H1 (cell line): ENCODE data around the gene SLC25A20. TPM values are rescaled to one million over a fixed set of nuclear protein-coding genes. Genes with fewer than 3 reads are reported as not detected.

Experiments
- CTCF ChIA-PET: fragments of 300-600 bp; sonication (Branson Sonifier 250); formaldehyde crosslinking; loops from one replicate; lab custom pipeline; 2021; ENCODE audit not compliant: partially characterized antibody; lab: Charles Lee
- POLR2A ChIA-PET: fragments of 300-600 bp; sonication (Branson Sonifier 250); formaldehyde crosslinking; loops from one replicate; lab custom pipeline; 2021; ENCODE audit warnings: inconsistent platforms; ENCODE audit not compliant: partially characterized antibody; lab: Charles Lee
- DNase-seq, 2 experiments: peaks; one replicate each; pipeline versions ENCODE4 v3.0.0 to v3.0.0-alpha.2; 2010 to 2022; ENCODE audit warnings: low spot score in 2 of 2, low read depth in 1 of 2, mixed read lengths in 1 of 2
- FAIRE-seq: peaks from 2 replicates; lab custom pipeline; 2011; peaks lifted over from hg19 to GRCh38; lab: Jason Lieb, UNC
- H2AFZ ChIP-seq: 2 replicates; pipeline ENCODE4 v1.8.1; 2012; ENCODE audit warnings: low read length, inconsistent platforms
- H2AK5ac ChIP-seq: 2 replicates; pipeline ENCODE4 v1.6.1; 2013; ENCODE audit warnings: low read depth, low read length
- H2BK120ac ChIP-seq: replicated peaks from 2 replicates; pipeline ENCODE3; 2013; ENCODE audit warnings: low read depth, low read length, inconsistent platforms
- H2BK12ac ChIP-seq: 2 replicates; pipeline ENCODE4 v1.6.1; 2013; ENCODE audit warnings: low read depth, low read length
- H2BK15ac ChIP-seq: 2 replicates; pipeline ENCODE4 v1.6.1; 2013; ENCODE audit warnings: low read length
- H2BK20ac ChIP-seq: 2 replicates; pipeline ENCODE4 v1.6.1; 2013; ENCODE audit warnings: low read length
- H2BK5ac ChIP-seq: 2 replicates; pipeline ENCODE4 v1.6.1; 2013; ENCODE audit warnings: low read depth, low read length
- H3K14ac ChIP-seq: 2 replicates; pipeline ENCODE4 v1.6.1; 2013; ENCODE audit warnings: inconsistent platforms; ENCODE audit not compliant: insufficient read length
- H3K18ac ChIP-seq: 2 replicates; pipeline ENCODE4 v1.6.1; 2013; ENCODE audit warnings: low read length; ENCODE audit errors: extremely low read depth
- H3K23ac ChIP-seq: 2 replicates; pipeline ENCODE4 v1.6.1; 2013; ENCODE audit warnings: inconsistent platforms; ENCODE audit not compliant: insufficient read length
- H3K23me2 ChIP-seq: 2 replicates; pipeline ENCODE4 v1.6.1; 2013; ENCODE audit warnings: low read depth, low read length
- H3K27ac ChIP-seq: 2 replicates; pipeline ENCODE4 v1.6.1; 2011; ENCODE audit warnings: low read depth, low read length, inconsistent platforms
- H3K27me3 ChIP-seq, 4 experiments: replicated peaks in 1 of 4; 1 replicate in 1 of 4; 2 replicates in 3 of 4; pipeline versions ENCODE4 v1.6.1 to v1.8.1; 2011 to 2013; ENCODE audit warnings: low read length in 3 of 4, mild to moderate bottlenecking in 3 of 4, inconsistent platforms in 2 of 4, mixed read lengths in 2 of 4, moderate library complexity in 1 of 4; ENCODE audit not compliant: control insufficient read depth in 3 of 4, insufficient read depth in 3 of 4; ENCODE audit errors: extremely low read depth in 1 of 4
- H3K36me3 ChIP-seq, 4 experiments: 2 replicates each; pipeline versions ENCODE4 v1.6.1 to v1.8.1; 2011 to 2013; ENCODE audit warnings: mild to moderate bottlenecking in 4 of 4, low read length in 3 of 4, moderate library complexity in 2 of 4, control low read depth in 1 of 4, inconsistent platforms in 1 of 4; ENCODE audit not compliant: insufficient read depth in 4 of 4, control insufficient read depth in 2 of 4
- H3K4ac ChIP-seq: replicated peaks from 2 replicates; pipeline ENCODE3; 2013; ENCODE audit warnings: low read length, low read depth, mixed read lengths, inconsistent platforms; ENCODE audit not compliant: insufficient read length
- H3K4me1 ChIP-seq, 4 experiments: replicated peaks in 1 of 4; 1 replicate in 1 of 4; 2 replicates in 3 of 4; pipeline versions ENCODE4 v1.6.1 to v1.8.1; 2011 to 2013; ENCODE audit warnings: low read length in 3 of 4, inconsistent platforms in 2 of 4, mixed read lengths in 1 of 4; ENCODE audit not compliant: insufficient read depth in 4 of 4, control insufficient read depth in 3 of 4
- H3K4me2 ChIP-seq, 2 experiments: 2 replicates each; pipeline versions ENCODE4 v1.6.1 to v1.8.1; 2011 to 2013; ENCODE audit warnings: low read depth in 2 of 2, low read length in 2 of 2, control low read depth in 1 of 2, inconsistent platforms in 1 of 2, mild to moderate bottlenecking in 1 of 2; ENCODE audit not compliant: insufficient read depth in 1 of 2
- H3K4me3 ChIP-seq, 4 experiments: fragments of 200-600, 300-600 bp in 1 of 4; sonication (generic), shearing (Covaris generic), sonication (Bioruptor Twin) in 1 of 4; 2 replicates each; pipeline versions ENCODE4 v1.5.1 to v1.8.1; 2011 to 2016; ENCODE audit warnings: low read length in 4 of 4, low read depth in 3 of 4, control low read depth in 2 of 4, inconsistent platforms in 2 of 4, mild to moderate bottlenecking in 2 of 4, mixed read lengths in 1 of 4, moderate library complexity in 1 of 4; ENCODE audit not compliant: insufficient read depth in 2 of 4; ENCODE audit errors: extremely low read depth in 1 of 4
- H3K56ac ChIP-seq: replicated peaks from 2 replicates; pipeline ENCODE3; 2013; ENCODE audit warnings: low read depth, mild to moderate bottlenecking, mixed read lengths, low read length, inconsistent platforms; ENCODE audit not compliant: insufficient read length
- H3K79me1 ChIP-seq: 2 replicates; pipeline ENCODE4 v1.6.1; 2013; ENCODE audit warnings: low read depth, low read length, control low read depth
- H3K79me2 ChIP-seq, 2 experiments: 2 replicates each; pipeline versions ENCODE4 v1.6.1 to v1.8.1; 2012 to 2013; ENCODE audit warnings: low read length in 2 of 2, mild to moderate bottlenecking in 2 of 2, inconsistent platforms in 1 of 2; ENCODE audit not compliant: insufficient read depth in 2 of 2, control insufficient read depth in 1 of 2
- H3K9ac ChIP-seq, 4 experiments: replicated peaks in 1 of 4; 1 replicate in 1 of 4; 2 replicates in 3 of 4; pipeline versions ENCODE4 v1.6.1 to v1.8.1; 2011 to 2013; ENCODE audit warnings: low read depth in 3 of 4, low read length in 3 of 4, control low read depth in 2 of 4, mild to moderate bottlenecking in 2 of 4, moderate library complexity in 2 of 4, inconsistent platforms in 1 of 4; ENCODE audit errors: extremely low read depth in 1 of 4
- H3K9me3 ChIP-seq, 2 experiments: 2 replicates each; pipeline versions ENCODE4 v1.6.1 to v1.8.1; 2012 to 2013; ENCODE audit warnings: mild to moderate bottlenecking in 2 of 2, moderate library complexity in 2 of 2, control low read depth in 1 of 2, inconsistent platforms in 1 of 2, low read depth in 1 of 2, low read length in 1 of 2, mixed read lengths in 1 of 2; ENCODE audit not compliant: insufficient read depth in 2 of 2
- H4K20me1 ChIP-seq, 2 experiments: replicated peaks in 1 of 2; 2 replicates each; pipeline versions ENCODE3 to v1.8.1; 2011 to 2013; ENCODE audit warnings: inconsistent platforms in 2 of 2, low read length in 2 of 2, mild to moderate bottlenecking in 1 of 2; ENCODE audit not compliant: insufficient read depth in 2 of 2, control insufficient read depth in 1 of 2
- H4K5ac ChIP-seq: 2 replicates; pipeline ENCODE4 v1.6.1; 2013; ENCODE audit warnings: low read length, low read depth, mixed read lengths, inconsistent platforms; ENCODE audit not compliant: insufficient read length
- H4K8ac ChIP-seq: 2 replicates; pipeline ENCODE4 v1.8.0; 2013; ENCODE audit warnings: mild to moderate bottlenecking, moderate library complexity, low read length, inconsistent platforms; ENCODE audit not compliant: insufficient read depth; ENCODE audit errors: extremely low read depth
- H4K91ac ChIP-seq: replicated peaks from 2 replicates; pipeline ENCODE3; 2013; ENCODE audit warnings: low read length, mixed read lengths, inconsistent platforms; ENCODE audit not compliant: insufficient read length
- BRCA1 ChIP-seq: IDR thresholded peaks from 2 replicates; pipeline ENCODE4 v1.6.1; 2012; ENCODE audit warnings: low read depth, low read length, improper control_type of control experiment
- CBX5 ChIP-seq: fragments of 300-800, 300-1000 bp; sonication (generic); IDR thresholded peaks from 2 replicates; pipeline ENCODE4 v1.7.1; 2016; ENCODE audit warnings: antibody characterized with exemption, low read length, low read depth
- EGR1 ChIP-seq: IDR thresholded peaks from 2 replicates; pipeline ENCODE4 v1.6.1; 2011; ENCODE audit warnings: low read depth, low read length, borderline replicate concordance
- EP300 ChIP-seq, 2 experiments: IDR thresholded peaks; 1 replicate in 1 of 2; 2 replicates in 1 of 2; pipeline ENCODE4 v1.6.1; 2011 to 2012; ENCODE audit warnings: low read depth in 2 of 2, low read length in 2 of 2, mild to moderate bottlenecking in 2 of 2, borderline replicate concordance in 1 of 2, inconsistent platforms in 1 of 2, moderate library complexity in 1 of 2
- HDAC6 ChIP-seq: IDR thresholded peaks from one replicate; pipeline ENCODE4 v1.7.1; 2012; ENCODE audit warnings: low read depth, mild to moderate bottlenecking, inconsistent platforms, low read length, moderate library complexity
- KDM5A ChIP-seq: fragments of 200-600 bp; IDR thresholded peaks from 2 replicates; pipeline ENCODE4 v1.7.1; 2012; ENCODE audit warnings: mild to moderate bottlenecking, low read length, inconsistent platforms, mixed read lengths
- POU5F1 ChIP-seq: IDR thresholded peaks from 2 replicates; pipeline ENCODE4 v1.6.1; 2011; ENCODE audit warnings: low read depth, mild to moderate bottlenecking, low read length, moderate library complexity
- RBBP5 ChIP-seq: IDR thresholded peaks from 2 replicates; pipeline ENCODE4 v1.7.1; 2012; ENCODE audit warnings: low read depth, mild to moderate bottlenecking, inconsistent platforms, low read length, moderate library complexity, borderline replicate concordance
- TBP ChIP-seq: IDR thresholded peaks from 2 replicates; pipeline ENCODE4 v1.6.1; 2011; ENCODE audit warnings: low read depth, low read length, improper control_type of control experiment
- TEAD4 ChIP-seq: IDR thresholded peaks from 2 replicates; pipeline ENCODE4 v1.6.1; 2012; ENCODE audit warnings: low read depth, low read length, inconsistent platforms, mixed read lengths
- polyA plus RNA-seq, 7 experiments: library from polyadenylated mRNA; depleted of rRNA in 3 of 7; stranded (reverse) in 5 of 7; unstranded in 2 of 7; fragments of >200 nt in 5 of 7; fragments of 200-250 nt in 2 of 7; gene quantifications; 1 replicate in 5 of 7; 2 replicates in 1 of 7; 4 replicates in 1 of 7; pipeline versions ENCODE4 v1.2.1 to v1.2.3, GENCODE V29; 2011 to 2013; ENCODE audit warnings: missing spikeins in 2 of 7, mixed read lengths in 2 of 7
- total RNA-seq: library from RNA; stranded (reverse); fragmentation: NEBNext Ultra II Directional; extraction: Animal tissue kit (Norgen Biotek cat#: 25700); gene quantifications from 2 replicates; pipeline ENCODE4 v1.2.1, GENCODE V29; 2021
- TF ChIP-seq, protein P1 (sequence below): IDR thresholded peaks from 2 replicates; pipeline ENCODE4 v1.6.1; 2012; ENCODE audit warnings: inconsistent platforms
- TF ChIP-seq, protein P2 (sequence below): IDR thresholded peaks from 2 replicates; pipeline ENCODE4 v1.6.1; 2012; ENCODE audit warnings: inconsistent platforms

SLC25A20 gene
- total and polyA plus RNA-seq, 2 of the 8 experiments (the other 6 are each of a cell fraction or from before 2014, with no cell fraction given), result 3.8 to 4.0 TPM

DNA sequence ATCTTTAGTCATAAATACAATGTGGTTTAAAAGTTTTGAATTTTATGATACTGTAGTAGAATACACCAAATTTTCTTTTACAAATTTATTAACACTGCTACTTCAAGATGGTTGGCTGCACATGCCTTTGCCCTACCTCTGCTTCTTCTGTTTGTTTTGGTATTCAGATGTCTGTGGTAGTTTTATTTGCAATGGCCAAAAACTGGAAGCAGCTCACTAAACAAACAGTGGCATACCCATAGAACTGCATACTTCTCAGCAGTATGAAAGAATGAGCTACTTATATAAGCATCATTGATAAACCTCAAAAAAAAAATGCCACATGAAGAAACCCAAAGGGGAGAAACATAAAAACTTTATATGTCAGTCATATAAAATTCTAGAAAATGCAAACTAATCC is 39.5 kb upstream of the SLC25A20 start:
- Histone ChIP-seq H3K14ac (no peak overlapping the region), H3K4me3 (no peak overlapping the region), H2BK15ac (no peak overlapping the region), H2BK120ac (no peak overlapping the region), H3K4me2 (no peak overlapping the region), H4K8ac (no peak overlapping the region), H3K23me2 (no peaks in the 10 kb centered on the region), H3K27ac (no peak overlapping the region), H3K4me1 (no peaks in the 10 kb centered on the region), H3K79me2 (peaks cover 9 to 50% of the 10 kb centered on the region in 2 experiments), H2BK5ac (no peak overlapping the region), H3K56ac (no peak overlapping the region), H3K9ac (no peak overlapping the region), H3K27me3 (no peaks in the 10 kb centered on the region), H2AK5ac (no peak overlapping the region), H3K23ac (no peak overlapping the region), H3K36me3 (peaks cover 0 to 10% (median 3%) of the 10 kb centered on the region in 4 experiments; a peak in 6 of 8 replicates), H3K18ac (no peak overlapping the region), H2BK20ac (no peak overlapping the region), H4K5ac (no peak overlapping the region), H3K4ac (no peak overlapping the region), H3K9me3 (no peaks in the 10 kb centered on the region), H2AFZ (no peak overlapping the region), H4K20me1 (peaks cover 0 to 6% of the 10 kb centered on the region in 2 experiments), H2BK12ac (no peak overlapping the region), H3K79me1 (peaks cover 8% of the 10 kb centered on the region; the same call in 1 of the 2 replicates), H4K91ac (no peak overlapping the region)
- FAIRE-seq, result no peak
- POLR2A ChIA-PET, result interaction anchor here (1.1 to 1.3 kb wide), 2 partner anchors 14 to 18 kb away, joined by 3 to 4 read pairs; no protein-coding TSS in a partner anchor
- CTCF ChIA-PET, result interaction anchor here (1.0 to 1.2 kb wide), 2 partner anchors 14 to 156 kb away, joined by 3 to 8 read pairs; no protein-coding TSS in a partner anchor
- DNase-seq, result no peak
- no peak for TF ChIP-seq KDM5A
- TF ChIP-seq CBX5, result no peak
- no peak for TF ChIP-seq TBP
- TF ChIP-seq, protein P1, sequence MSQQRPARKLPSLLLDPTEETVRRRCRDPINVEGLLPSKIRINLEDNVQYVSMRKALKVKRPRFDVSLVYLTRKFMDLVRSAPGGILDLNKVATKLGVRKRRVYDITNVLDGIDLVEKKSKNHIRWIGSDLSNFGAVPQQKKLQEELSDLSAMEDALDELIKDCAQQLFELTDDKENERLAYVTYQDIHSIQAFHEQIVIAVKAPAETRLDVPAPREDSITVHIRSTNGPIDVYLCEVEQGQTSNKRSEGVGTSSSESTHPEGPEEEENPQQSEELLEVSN, result no peak
- TF ChIP-seq EP300 (IDR thresholded peaks at IDR 0.05; ENCODE audit: borderline replicate concordance in 1 of 2, low read depth in 2 of 2, low read length in 2 of 2), result no peak
- TF ChIP-seq, protein P2, sequence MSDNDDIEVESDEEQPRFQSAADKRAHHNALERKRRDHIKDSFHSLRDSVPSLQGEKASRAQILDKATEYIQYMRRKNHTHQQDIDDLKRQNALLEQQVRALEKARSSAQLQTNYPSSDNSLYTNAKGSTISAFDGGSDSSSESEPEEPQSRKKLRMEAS, result no peak
- TF ChIP-seq BRCA1, result no peak
- TF ChIP-seq RBBP5, result no peak
- no peak for TF ChIP-seq TEAD4
- no peak for TF ChIP-seq EGR1
- no peak for TF ChIP-seq POU5F1
- no peak for TF ChIP-seq HDAC6
